ENCODE results near the gene ERFE.

The ERFE gene

DNA sequence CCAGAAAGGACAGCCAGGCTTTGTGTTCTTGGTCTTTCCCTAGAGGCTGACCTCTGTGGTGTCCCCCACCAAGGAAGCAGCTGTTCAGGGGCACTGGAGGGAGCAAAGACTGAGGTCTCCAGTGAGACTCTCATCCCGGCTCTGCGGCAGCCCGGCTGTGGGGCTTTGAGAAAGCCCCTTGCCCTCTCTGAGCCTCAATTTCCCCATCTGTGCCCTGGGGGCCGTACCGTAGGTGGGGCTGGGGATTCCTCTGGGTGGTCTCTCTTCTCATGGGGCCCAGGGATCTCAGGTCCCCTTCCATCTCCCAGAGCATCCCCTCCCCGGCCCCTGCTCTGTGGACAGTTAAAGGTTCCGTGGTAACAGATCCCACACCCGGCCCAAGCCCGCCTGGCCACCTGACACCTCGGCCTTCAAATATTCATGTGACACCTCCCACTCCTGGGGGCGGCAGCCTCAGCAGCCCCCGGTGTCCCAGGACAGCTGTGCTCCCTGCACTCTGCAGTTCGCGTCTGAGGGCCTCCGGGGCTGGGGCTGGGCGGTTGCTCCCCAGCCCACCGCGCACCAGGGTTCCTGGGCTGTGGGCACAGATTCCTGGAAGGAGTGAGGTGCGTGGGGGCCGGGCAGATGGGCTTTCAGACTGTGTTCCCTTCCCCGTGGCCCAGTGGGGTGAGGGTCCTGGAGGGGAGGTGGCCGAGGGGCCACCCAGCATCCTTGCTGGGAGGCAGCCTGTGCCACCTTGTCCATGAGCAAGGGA lies 35.4 kb upstream of the ERFE start:
- DNase-seq (ENCODE audit: low read depth) = no peak
- TF ChIP-seq, protein P1, sequence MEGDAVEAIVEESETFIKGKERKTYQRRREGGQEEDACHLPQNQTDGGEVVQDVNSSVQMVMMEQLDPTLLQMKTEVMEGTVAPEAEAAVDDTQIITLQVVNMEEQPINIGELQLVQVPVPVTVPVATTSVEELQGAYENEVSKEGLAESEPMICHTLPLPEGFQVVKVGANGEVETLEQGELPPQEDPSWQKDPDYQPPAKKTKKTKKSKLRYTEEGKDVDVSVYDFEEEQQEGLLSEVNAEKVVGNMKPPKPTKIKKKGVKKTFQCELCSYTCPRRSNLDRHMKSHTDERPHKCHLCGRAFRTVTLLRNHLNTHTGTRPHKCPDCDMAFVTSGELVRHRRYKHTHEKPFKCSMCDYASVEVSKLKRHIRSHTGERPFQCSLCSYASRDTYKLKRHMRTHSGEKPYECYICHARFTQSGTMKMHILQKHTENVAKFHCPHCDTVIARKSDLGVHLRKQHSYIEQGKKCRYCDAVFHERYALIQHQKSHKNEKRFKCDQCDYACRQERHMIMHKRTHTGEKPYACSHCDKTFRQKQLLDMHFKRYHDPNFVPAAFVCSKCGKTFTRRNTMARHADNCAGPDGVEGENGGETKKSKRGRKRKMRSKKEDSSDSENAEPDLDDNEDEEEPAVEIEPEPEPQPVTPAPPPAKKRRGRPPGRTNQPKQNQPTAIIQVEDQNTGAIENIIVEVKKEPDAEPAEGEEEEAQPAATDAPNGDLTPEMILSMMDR (IDR thresholded peaks at IDR 0.05; ENCODE audit: low read depth, low read length, missing control alignments) = no peak
- in situ Hi-C loops (cut with HindIII; ENCODE audit: low sequenced_read_pairs) = no loop called here
- H3K4me3 ChIP-seq (ENCODE audit: low read depth, low read length) = no peak overlapping the region

DNA sequence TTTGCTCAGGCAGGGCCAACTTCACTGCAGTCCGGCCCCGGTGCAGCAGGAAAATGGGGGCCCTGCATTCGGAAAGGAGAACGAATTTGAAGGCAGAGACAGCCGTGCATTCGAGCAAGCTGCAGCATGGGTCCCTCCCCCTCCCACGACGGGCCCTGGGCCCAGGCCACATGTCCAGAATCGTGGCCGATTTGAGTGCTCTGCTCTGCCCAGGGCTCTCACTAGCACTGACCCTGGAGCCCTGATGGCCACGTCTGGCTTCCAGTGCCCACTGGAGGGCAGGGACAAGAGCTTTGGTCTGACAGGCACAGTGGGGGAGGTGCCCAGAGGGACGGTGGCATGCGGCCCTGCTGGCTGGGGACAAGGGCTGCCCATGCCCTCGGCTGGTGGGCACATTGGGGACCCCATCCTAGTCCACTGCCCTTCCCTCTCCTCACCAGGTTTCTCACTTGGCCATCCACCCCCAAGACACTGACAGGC lies 34.7 kb upstream of the ERFE start:
- TF ChIP-seq, protein P1 (IDR thresholded peaks at IDR 0.05; ENCODE audit: low read depth, low read length, missing control alignments) = no peak
- no peak for DNase-seq (ENCODE audit: low read depth)
- in situ Hi-C loops (cut with HindIII; ENCODE audit: low sequenced_read_pairs) = no loop called here
- no peak overlapping the region for H3K4me3 ChIP-seq (ENCODE audit: low read depth, low read length)

DNA sequence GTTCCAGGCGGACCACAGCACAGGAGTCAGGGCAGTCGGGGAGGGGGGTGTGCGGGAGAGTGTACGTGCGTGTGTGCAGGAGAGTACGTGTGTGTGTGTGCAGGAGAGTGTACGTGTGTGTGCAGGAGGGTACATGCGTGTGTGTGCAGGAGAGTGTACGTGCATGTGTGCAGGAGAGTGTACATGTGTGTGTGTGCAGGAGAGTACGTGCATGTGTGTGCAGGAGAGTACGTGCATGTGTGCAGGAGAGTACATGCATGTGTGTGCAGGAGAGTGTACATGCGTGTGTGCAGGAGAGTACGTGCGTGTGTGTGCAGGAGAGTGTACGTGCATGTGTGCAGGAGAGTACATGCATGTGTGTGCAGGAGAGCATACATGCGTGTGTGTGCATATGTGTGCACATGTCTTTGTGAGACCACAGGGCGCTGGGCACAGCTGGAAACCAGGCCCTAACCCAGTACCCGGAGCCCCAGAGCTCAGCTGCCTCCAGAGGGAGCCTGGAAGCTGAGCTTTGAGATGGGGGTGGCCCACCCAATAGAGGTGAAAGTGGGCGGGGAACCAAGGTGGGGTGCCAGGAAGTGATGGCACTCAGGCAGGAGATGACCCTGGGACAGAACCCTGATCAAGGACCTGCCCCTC lies 34.2 kb upstream of the ERFE start:
- TF ChIP-seq, protein P1 (IDR thresholded peaks at IDR 0.05; ENCODE audit: low read depth, low read length, missing control alignments) = no peak
- DNase-seq (ENCODE audit: low read depth) = no peak
- in situ Hi-C loops (cut with HindIII; ENCODE audit: low sequenced_read_pairs) = no loop called here
- no peak overlapping the region for H3K4me3 ChIP-seq (ENCODE audit: low read depth, low read length)

DNA sequence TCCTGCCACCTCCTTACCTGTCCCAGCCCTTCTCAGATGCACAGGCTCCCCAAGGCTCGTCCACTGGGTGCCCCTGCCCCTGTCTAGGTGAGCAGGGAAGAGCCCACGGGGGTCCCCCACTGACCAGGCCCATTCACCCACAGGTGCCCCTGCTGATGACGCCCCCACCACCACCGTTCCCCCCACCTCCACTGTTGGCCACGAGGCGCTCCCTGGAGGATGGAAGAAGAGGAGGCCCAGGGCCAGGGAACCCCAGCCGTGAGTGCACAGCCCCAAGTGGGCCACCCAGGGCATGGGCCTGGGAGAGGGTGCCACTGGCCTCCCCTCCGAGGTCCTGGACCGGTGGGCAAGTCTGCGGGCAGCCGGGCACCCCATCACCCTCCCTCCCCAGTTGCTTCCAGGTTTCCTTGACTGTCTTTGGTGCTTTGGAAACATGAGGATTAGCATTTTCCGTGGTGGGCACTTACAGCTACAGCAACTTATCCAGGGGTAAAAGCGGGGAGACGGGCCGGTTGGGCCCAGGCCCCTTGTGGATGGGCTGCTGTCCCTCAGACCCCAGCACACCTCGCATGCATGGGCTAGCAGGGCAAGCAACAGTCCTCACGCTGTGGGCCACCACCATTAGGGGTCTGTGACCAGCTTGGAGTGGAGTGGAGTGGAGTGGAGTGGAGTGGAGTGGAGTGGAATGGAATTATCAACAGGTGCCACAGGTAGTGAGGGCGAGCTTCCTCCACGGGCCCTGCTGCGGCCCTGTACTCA lies 33.5 kb upstream of the ERFE start:
- TF ChIP-seq, protein P1 (IDR thresholded peaks at IDR 0.05; ENCODE audit: low read depth, low read length, missing control alignments) = no peak
- H3K4me3 ChIP-seq (ENCODE audit: low read depth, low read length) = no peak overlapping the region
- no peak for DNase-seq (ENCODE audit: low read depth)
- in situ Hi-C loops (cut with HindIII; ENCODE audit: low sequenced_read_pairs) = no loop called here

DNA sequence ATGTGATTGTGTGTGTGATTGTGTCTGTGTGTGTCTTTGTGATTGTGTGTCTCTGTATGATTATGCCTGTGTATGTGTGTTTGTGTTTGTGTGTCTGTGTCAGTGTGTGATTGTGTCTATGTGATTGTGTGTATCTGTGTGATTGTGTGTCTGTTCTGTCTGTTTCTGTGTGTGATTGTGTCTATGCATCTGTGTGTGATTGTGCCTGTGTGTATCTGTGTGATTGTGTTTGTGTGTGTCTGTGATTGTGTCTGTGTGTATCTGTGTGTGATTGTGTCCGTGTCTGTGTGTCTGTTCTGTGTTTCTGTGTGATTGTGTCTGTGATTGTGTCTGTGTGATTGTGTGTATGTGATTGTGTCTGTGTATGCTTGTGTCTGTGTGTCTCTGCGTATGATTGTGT lies 32.4 kb upstream of the ERFE start:
- H3K4me3 ChIP-seq (ENCODE audit: low read depth, low read length) = no peak overlapping the region
- TF ChIP-seq, protein P1 (IDR thresholded peaks at IDR 0.05; ENCODE audit: low read depth, low read length, missing control alignments) = no peak
- in situ Hi-C loops (cut with HindIII; ENCODE audit: low sequenced_read_pairs) = no loop called here
- DNase-seq (ENCODE audit: low read depth) = no peak

DNA sequence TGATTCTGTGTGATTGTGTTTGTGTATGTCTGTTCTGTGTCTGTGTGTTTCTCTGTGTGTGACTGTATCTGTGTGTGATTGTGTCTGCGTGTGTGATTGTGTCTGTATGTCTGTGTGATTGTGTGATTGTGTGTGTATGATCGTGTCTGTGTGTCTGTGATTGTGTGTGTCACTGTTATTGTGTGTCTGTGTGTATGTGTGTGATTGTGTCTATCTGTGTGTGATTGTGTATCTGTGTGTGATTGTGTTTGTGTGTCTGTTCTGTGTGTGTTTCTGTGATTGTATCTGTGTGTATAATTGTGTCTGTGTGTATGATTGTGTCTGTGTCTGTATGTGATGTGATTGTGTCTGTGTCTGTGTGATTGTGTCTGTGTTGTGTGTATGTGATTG lies 32.0 kb upstream of the ERFE start:
- in situ Hi-C loops (cut with HindIII; ENCODE audit: low sequenced_read_pairs) = no loop called here
- DNase-seq (ENCODE audit: low read depth) = no peak
- no peak overlapping the region for H3K4me3 ChIP-seq (ENCODE audit: low read depth, low read length)
- TF ChIP-seq, protein P1 (IDR thresholded peaks at IDR 0.05; ENCODE audit: low read depth, low read length, missing control alignments) = no peak
